ENCODE data around the gene LDB1. TPM values are rescaled to one million over a fixed set of nuclear protein-coding genes. Genes with fewer than 3 reads are reported as not detected.

LDB1 gene
- total and polyA plus RNA-seq, 4 donors, result 28.6 to 81.6 (median 39.3) TPM

DNA sequence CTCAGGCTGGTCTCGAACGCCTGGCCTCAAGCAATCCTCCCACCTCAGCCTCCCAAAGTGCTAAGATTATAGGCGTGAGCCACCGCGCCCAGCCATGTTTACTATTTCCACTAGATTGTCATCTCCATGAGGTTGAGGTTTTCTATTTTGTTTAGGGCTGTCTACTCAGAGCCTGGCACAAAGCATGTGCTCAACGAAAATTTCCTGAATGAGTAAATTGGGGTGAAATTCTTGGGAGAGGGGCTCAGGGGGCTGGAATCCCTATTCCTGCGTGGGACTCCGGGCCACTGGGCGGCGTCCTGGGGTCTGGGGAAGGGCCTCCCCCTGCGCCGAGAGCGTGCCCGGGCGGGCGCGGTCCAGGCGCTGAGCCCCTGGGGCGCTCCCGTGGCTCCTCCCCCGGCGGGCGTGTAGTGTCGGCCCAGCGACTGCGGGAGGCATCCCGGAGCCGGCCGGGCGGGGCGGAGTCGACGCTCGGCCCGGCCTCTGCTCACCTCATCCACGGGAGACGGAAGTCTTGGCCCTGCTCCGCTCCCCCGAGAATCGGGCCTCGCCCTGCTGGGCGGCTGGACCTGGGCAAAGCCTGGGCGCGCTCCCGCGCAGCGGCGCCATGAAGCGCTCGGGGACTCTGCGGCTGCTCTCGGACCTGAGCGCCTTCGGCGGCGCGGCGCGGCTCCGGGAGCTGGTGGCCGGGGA lies 55.2 kb downstream of the LDB1 start, which contains the start of gene HPS6:
HPS6 (plus strand) TSS at position 482 of the 693 bp plus-strand sequence; CDS start at position 608, 126 bp downstream.
- peak; percentile 99 for ATAC-seq (ENCODE audit: insufficient read depth, low FRiP score)
- Histone ChIP-seq H3K9ac (ENCODE audit: insufficient read depth in 1 of 2, low read length in 2 of 2) (peak within 1 kb of the TSS; percentile 23 to 49), H3K27me3 (ENCODE audit: control insufficient read depth in 3 of 3, insufficient read depth in 3 of 3, low read length in 2 of 3) (no peaks in the 10 kb centered on the region), H3K4me3 (peak within 1 kb of the TSS; percentile 92), H3K27ac (ENCODE audit: low read depth in 1 of 2, low read length in 1 of 2) (peak within 1 kb of the TSS; percentile 92 to 97), H3K4me1 (ENCODE audit: control insufficient read depth in 5 of 5, insufficient read depth in 5 of 5, low read length in 5 of 5) (peaks cover 2 to 25% (median 7%) of the 10 kb centered on the region in 5 donors), H3K9me3 (ENCODE audit: control insufficient read depth in 4 of 4, insufficient read depth in 3 of 4, low read length in 3 of 4) (no peaks in the 10 kb centered on the region), H3K36me3 (ENCODE audit: control insufficient read depth in 4 of 4, insufficient read depth in 4 of 4, low read length in 4 of 4) (peaks cover 0 to 15% (median 7%) of the 10 kb centered on the region in 4 donors)
- 1 to 2% methylated on average over 45 to 61 of the region's 61 CpGs for WGBS, 2 donors
- DNase-seq, result peak; percentile 91 to 93 (median 91)
- TF ChIP-seq, protein P1, sequence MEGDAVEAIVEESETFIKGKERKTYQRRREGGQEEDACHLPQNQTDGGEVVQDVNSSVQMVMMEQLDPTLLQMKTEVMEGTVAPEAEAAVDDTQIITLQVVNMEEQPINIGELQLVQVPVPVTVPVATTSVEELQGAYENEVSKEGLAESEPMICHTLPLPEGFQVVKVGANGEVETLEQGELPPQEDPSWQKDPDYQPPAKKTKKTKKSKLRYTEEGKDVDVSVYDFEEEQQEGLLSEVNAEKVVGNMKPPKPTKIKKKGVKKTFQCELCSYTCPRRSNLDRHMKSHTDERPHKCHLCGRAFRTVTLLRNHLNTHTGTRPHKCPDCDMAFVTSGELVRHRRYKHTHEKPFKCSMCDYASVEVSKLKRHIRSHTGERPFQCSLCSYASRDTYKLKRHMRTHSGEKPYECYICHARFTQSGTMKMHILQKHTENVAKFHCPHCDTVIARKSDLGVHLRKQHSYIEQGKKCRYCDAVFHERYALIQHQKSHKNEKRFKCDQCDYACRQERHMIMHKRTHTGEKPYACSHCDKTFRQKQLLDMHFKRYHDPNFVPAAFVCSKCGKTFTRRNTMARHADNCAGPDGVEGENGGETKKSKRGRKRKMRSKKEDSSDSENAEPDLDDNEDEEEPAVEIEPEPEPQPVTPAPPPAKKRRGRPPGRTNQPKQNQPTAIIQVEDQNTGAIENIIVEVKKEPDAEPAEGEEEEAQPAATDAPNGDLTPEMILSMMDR (IDR thresholded peaks at IDR 0.05; ENCODE audit: control extremely low read depth, extremely low read depth), result no peak

DNA sequence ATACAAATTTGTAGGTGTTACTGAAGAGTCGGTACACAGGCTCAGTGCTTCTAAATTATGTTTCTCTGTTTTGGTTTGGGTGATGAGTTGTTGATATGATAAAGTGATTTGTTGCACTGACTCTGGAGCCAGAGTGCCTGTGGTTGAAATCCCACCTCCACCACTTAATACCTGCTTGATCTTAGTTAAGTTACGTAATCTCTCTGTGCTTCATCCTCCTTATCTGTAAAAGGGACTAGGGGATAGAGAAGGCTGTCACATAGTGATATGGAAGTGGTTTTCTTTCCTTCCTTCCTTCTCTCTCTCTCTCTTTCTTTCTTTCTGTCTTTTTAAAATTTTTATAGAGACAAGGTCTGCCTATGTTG lies 55.7 kb downstream of the LDB1 start:
- Histone ChIP-seq H3K27me3 (ENCODE audit: control insufficient read depth in 3 of 3, insufficient read depth in 3 of 3, low read length in 2 of 3) (no peaks in the 10 kb centered on the region), H3K27ac (ENCODE audit: low read depth in 1 of 2, low read length in 1 of 2) (peak overlapping the region; percentile 92 to 97), H3K4me3 (peak overlapping the region; percentile 92), H3K9ac (ENCODE audit: insufficient read depth in 1 of 2, low read length in 2 of 2) (no peak overlapping the region), H3K9me3 (ENCODE audit: control insufficient read depth in 4 of 4, insufficient read depth in 3 of 4, low read length in 3 of 4) (no peaks in the 10 kb centered on the region), H3K36me3 (ENCODE audit: control insufficient read depth in 4 of 4, insufficient read depth in 4 of 4, low read length in 4 of 4) (peaks cover 0 to 15% (median 7%) of the 10 kb centered on the region in 4 donors), H3K4me1 (ENCODE audit: control insufficient read depth in 5 of 5, insufficient read depth in 5 of 5, low read length in 5 of 5) (peaks cover 2 to 25% (median 7%) of the 10 kb centered on the region in 5 donors)
- TF ChIP-seq, protein P1 (IDR thresholded peaks at IDR 0.05; ENCODE audit: control extremely low read depth, extremely low read depth), result no peak
- DNase-seq (no peak), ATAC-seq (ENCODE audit: insufficient read depth, low FRiP score) (no peak)
- WGBS, 2 donors, result 72 to 73% methylated on average over 2 of the region's 2 CpGs

DNA sequence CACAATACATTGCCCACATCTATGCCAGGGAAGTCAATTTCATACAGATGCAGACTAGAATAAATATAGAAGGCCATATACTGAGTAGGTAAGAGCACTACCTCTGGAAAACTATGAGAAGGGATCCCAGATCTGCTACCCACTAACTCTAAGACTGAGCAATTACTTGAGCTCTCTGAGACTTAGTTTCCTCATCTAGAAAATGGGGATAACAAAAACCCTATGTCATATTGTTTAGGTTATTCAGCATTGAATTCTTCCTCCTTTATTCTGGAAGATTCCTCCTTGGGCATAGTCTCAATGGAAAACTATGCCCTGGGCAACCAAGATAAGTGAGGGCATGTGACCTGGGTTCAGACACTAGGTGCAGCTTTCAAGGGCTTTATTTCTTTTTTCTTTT lies 60.2 kb downstream of the LDB1 start:
- peaks cover 0 to under 1% (median 0%) of the 10 kb centered on the region in 5 donors for H3K4me1 ChIP-seq (ENCODE audit: control insufficient read depth in 5 of 5, insufficient read depth in 5 of 5, low read length in 5 of 5)
- H3K9me3 ChIP-seq (ENCODE audit: control insufficient read depth in 4 of 4, insufficient read depth in 3 of 4, low read length in 3 of 4), result no peaks in the 10 kb centered on the region
- no peak overlapping the region for H3K27ac ChIP-seq (ENCODE audit: low read depth in 1 of 2, low read length in 1 of 2)
- no peaks in the 10 kb centered on the region for H3K36me3 ChIP-seq (ENCODE audit: control insufficient read depth in 4 of 4, insufficient read depth in 4 of 4, low read length in 4 of 4)
- ATAC-seq (ENCODE audit: insufficient read depth, low FRiP score), result no peak
- no peak overlapping the region for H3K9ac ChIP-seq (ENCODE audit: insufficient read depth in 1 of 2, low read length in 2 of 2)
- H3K4me3 ChIP-seq, result no peak overlapping the region
- no peak for DNase-seq
- no peaks in the 10 kb centered on the region for H3K27me3 ChIP-seq (ENCODE audit: control insufficient read depth in 3 of 3, insufficient read depth in 3 of 3, low read length in 2 of 3)
- TF ChIP-seq, protein P1 (IDR thresholded peaks at IDR 0.05; ENCODE audit: control extremely low read depth, extremely low read depth), result no peak

Small RNA genes within 50 kb of the gene (small RNA-seq; reads per million reads assigned to genes)
- gene AL500527.1 (ENCODE audit: low replicate concordance) (not detected), gene AL500527.2 (ENCODE audit: low replicate concordance) (not detected)

Other genes with a start within 250 kb of the LDB1 start
- gene ARMH3, start 64.2 kb downstream of the LDB1 start, total RNA-seq, result 10 to 100 TPM; 23.6 to 23.7 TPM
- 10 to 100 TPM; 14.7 to 17.6 TPM for gene ARMH3, start 64.2 kb downstream of the LDB1 start, polyA plus RNA-seq
- gene HPS6, start 55.0 kb downstream of the LDB1 start, total RNA-seq, result 10 to 100 TPM; 11.7 to 28.2 TPM
- gene HPS6, start 55.0 kb downstream of the LDB1 start, polyA plus RNA-seq, result 10 to 100 TPM; 10.8 to 20.9 TPM
- 10 to 100 TPM; 19.3 to 42.1 TPM for gene PPRC1, start 12.7 kb upstream of the LDB1 start, total RNA-seq
- gene PPRC1, start 12.7 kb upstream of the LDB1 start, polyA plus RNA-seq, result 10 to 100 TPM; 25.0 to 28.0 TPM
- gene NOLC1, start 32.0 kb upstream of the LDB1 start, total RNA-seq, result 10 to 100 TPM; 30.9 to 42.4 TPM
- 10 to 100 TPM; 21.8 to 60.9 TPM for gene NOLC1, start 32.0 kb upstream of the LDB1 start, polyA plus RNA-seq
- 1 to 10 TPM in 1 of 2 donors, under 1 TPM in 1; 0.54 to 1.4 TPM for gene ELOVL3, start 105.9 kb upstream of the LDB1 start, total RNA-seq
- gene ELOVL3, start 105.9 kb upstream of the LDB1 start, polyA plus RNA-seq, result 1 to 10 TPM in 1 of 2 donors, under 1 TPM in 1; 0.93 to 1.3 TPM
- gene PITX3, start 121.1 kb upstream of the LDB1 start, total RNA-seq, result not detected
- gene PITX3, start 121.1 kb upstream of the LDB1 start, polyA plus RNA-seq, result under 1 TPM in 1 of 2 donors, not detected in 1; 0.03 TPM
- gene GBF1, start 125.2 kb upstream of the LDB1 start, total RNA-seq, result 10 to 100 TPM; 34.0 to 48.5 TPM
- gene GBF1, start 125.2 kb upstream of the LDB1 start, polyA plus RNA-seq, result 10 to 100 TPM; 11.6 to 16.7 TPM

Measured in lung (tissue), 13 donors.